ENCODE data around the gene SPANXN1. TPM values are rescaled to one million over a fixed set of nuclear protein-coding genes. Genes with fewer than 3 reads are reported as not detected.
"Not testable (repeated sequence)": the region's sequence is repeated elsewhere in the genome, so short reads cannot be mapped to it uniquely, and the experiment has no call there.

Gene SPANXN1, protein sequence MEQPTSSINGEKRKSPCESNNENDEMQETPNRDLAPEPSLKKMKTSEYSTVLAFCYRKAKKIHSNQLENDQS
- not detected for total RNA-seq

DNA sequence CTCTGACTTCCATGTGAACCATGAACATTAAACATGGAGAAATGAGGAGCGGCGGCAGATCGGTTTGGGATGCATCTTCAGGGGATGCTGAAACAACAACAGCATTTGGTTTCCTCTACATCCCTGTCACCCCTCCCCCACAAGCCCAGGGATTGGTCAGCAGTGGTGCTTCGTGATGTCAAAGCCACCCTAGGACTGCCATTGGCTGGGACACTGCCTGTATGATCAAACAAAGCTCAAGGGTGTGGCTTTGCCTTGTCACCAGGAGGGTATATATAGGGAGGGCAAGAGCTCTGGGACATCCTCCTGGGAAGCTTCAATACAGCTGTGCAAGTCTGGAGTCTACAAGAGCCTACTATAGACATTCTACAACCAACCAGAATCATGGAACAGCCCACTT, at the start of gene SPANXN1:
Gene SPANXN1, plus strand, starts transcription at position 301 of the 400 bp plus-strand sequence. Its CDS starts 84 bp downstream, at position 385.
- not testable (repeated sequence) for ATAC-seq (ENCODE audit: low FRiP score); DNase-seq (ENCODE audit: low spot score)

DNA sequence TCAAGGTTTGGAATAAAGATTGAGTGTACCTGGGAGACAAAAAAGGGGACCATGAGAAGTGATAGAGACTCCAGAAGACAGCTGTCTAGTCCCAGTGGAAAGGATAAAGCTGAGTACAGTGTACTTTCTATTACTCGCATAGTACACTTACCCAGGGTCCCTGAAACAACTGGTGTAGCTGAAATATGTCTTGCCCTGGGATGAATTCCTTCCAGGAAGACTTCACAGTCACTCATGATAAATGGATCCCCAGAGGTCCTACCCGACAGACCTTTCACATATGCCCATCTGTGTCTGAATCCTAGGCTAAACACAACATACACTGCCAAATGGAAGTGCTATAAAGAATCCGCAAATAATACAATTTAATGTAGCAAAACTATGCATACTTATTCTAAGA, 48.2 kb upstream of the SPANXN1 start:
- ATAC-seq (ENCODE audit: low FRiP score) (no peak), DNase-seq (ENCODE audit: low spot score) (no peak)
- TF ChIP-seq, protein P1, sequence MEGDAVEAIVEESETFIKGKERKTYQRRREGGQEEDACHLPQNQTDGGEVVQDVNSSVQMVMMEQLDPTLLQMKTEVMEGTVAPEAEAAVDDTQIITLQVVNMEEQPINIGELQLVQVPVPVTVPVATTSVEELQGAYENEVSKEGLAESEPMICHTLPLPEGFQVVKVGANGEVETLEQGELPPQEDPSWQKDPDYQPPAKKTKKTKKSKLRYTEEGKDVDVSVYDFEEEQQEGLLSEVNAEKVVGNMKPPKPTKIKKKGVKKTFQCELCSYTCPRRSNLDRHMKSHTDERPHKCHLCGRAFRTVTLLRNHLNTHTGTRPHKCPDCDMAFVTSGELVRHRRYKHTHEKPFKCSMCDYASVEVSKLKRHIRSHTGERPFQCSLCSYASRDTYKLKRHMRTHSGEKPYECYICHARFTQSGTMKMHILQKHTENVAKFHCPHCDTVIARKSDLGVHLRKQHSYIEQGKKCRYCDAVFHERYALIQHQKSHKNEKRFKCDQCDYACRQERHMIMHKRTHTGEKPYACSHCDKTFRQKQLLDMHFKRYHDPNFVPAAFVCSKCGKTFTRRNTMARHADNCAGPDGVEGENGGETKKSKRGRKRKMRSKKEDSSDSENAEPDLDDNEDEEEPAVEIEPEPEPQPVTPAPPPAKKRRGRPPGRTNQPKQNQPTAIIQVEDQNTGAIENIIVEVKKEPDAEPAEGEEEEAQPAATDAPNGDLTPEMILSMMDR (IDR thresholded peaks at IDR 0.05): no peak

DNA sequence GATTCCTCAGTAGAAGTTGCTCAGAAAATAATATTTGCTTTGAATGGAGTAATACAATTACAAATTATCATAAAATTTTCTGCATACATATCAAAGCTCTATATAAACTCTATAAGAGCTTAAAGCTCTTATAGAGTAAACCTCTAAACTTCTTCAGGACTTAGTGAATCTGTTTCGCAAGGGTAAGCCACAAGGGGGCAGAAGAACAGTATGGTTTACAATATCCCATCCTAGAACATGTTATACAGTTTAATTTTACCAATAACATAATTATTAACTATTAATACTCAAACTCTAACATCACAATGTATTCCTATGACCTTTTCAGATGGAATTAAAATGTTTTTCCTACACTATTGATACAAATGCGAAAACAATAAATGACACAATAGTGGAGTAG, 33.8 kb upstream of the SPANXN1 start:
- TF ChIP-seq, protein P1 (IDR thresholded peaks at IDR 0.05): no peak
- no peak for ATAC-seq (ENCODE audit: low FRiP score)
- no peak for DNase-seq (ENCODE audit: low spot score)

- TF ChIP-seq, protein P1 (IDR thresholded peaks at IDR 0.05): no peak
- DNase-seq (ENCODE audit: low spot score) (no peak), ATAC-seq (ENCODE audit: low FRiP score) (no peak)
These were observed 44.9 kb downstream of the SPANXN1 start for GRCh38 chrX:145292218-145292617.
